ENCODE results near the gene SV2C. TPM values are rescaled to one million over a fixed set of nuclear protein-coding genes. Genes with fewer than 3 reads are reported as not detected.

SV2C gene
- total and polyA plus RNA-seq, 11 donors: 0.12 to 0.29 (median 0.20) TPM; not detected in 5

GRCh38 chr5:76289692-76290091, 206.5 kb downstream of the SV2C start:
- intact Hi-C loops (cut with DNase I): no loop called here
- no peak for DNase-seq
- WGBS, 4 donors: 88 to 94% (median 89%) methylated on average over 6 of the region's 6 CpGs

DNA sequence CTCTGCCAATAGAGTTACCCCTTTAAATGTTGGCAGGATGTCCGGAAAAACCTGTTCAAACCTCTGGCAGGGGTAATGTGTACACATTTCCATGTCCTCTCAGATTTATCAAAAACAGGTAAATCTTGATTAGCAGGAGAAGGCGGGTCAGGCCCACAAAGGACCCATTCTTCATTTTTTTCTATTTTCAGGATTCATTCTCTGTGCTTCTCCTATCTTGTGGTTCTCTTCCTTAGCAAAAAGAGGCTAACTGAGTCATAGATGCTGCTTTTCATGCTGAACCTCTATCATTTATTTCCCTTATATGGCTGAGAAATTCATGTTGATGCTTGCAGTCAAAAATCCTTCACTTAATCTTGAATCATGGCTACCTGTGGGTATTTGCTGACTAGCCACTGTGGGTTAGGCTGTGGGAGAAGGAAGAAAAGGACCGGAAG, 207.2 kb downstream of the SV2C start:
- WGBS, 4 donors: 82 to 92% (median 87%) methylated on average over 3 of the region's 3 CpGs
- no peak for ATAC-seq
- no peak overlapping the region for H3K27ac ChIP-seq

More at GRCh38 chr5:76289692-76290091, 206.5 kb downstream of the SV2C start:
- ATAC-seq: no peak
- Histone ChIP-seq H3K9me3 (no peaks in the 10 kb centered on the region), H3K27me3 (peaks cover 0 to 4% (median 0%) of the 10 kb centered on the region in 9 donors), H3K36me3 (no peaks in the 10 kb centered on the region), H3K27ac (no peak overlapping the region), H3K4me1 (peaks cover 0 to 28% (median 0%) of the 10 kb centered on the region in 12 donors), H3K4me3 (no peak overlapping the region)
- TF ChIP-seq CTCF (IDR thresholded peaks at IDR 0.05) (no peak), POLR2A (IDR thresholded peaks at IDR 0.05) (no peak)

DNA sequence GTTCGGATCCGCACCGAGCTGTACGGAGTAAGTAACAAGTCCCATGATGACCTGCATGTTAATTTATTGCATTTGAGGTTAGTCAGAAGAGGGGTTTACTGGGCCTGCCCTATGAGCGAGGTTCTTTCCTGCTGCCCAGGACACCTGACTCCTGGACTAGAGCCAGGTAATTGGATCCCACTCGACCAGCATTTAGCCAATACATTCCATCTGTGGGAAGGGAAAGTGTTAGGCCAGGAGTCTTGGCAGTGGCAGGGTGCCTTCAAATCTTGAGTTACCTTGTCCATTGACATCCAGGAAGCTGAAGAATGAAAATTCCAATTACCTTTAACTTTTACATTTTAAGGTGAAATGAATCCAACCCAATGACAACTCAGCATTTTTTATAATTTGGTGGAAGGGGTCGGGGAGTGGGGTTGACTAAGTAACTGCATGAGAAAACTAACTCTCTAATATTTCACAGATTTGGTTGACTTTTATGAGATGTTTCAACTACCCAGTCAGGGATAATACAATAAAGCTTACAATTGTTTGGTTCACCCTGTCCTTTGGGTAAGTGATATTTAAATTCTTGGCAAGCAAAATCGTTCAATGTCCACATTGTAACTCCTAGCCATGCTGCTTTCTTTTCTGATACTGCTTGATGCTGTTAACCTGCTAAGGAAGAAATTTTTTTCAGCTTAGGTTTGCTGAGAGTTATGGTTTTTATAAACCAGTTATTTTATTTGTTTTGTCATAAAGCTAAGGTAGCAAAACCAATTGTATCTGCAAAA, 208.3 kb downstream of the SV2C start:
- no peak for ATAC-seq
- 80 to 83% (median 82%) methylated on average over 8 of the region's 8 CpGs for WGBS, 4 donors
- Histone ChIP-seq H3K27me3 (peaks cover 0 to 7% (median 0%) of the 10 kb centered on the region in 9 donors), H3K4me3 (no peak overlapping the region), H3K36me3 (no peaks in the 10 kb centered on the region), H3K4me1 (peaks cover 0 to 33% (median 0%) of the 10 kb centered on the region in 12 donors), H3K9me3 (no peaks in the 10 kb centered on the region), H3K27ac (peak overlapping the region in 3 of 12 donors; percentile 17 to 86 (median 55))
- no peak for TF ChIP-seq CTCF (IDR thresholded peaks at IDR 0.05)
- TF ChIP-seq POLR2A (IDR thresholded peaks at IDR 0.05): no peak
- intact Hi-C loops (cut with DNase I): no loop called here
- no peak for DNase-seq

More for the DNA sequence above, 207.2 kb downstream of the SV2C start:
- DNase-seq: no peak
- Histone ChIP-seq H3K4me1 (peaks cover 0 to 33% (median 0%) of the 10 kb centered on the region in 12 donors), H3K4me3 (no peak overlapping the region), H3K27me3 (peaks cover 0 to 7% (median 0%) of the 10 kb centered on the region in 9 donors), H3K9me3 (no peaks in the 10 kb centered on the region), H3K36me3 (no peaks in the 10 kb centered on the region)
- no peak for TF ChIP-seq CTCF (IDR thresholded peaks at IDR 0.05)
- TF ChIP-seq POLR2A (IDR thresholded peaks at IDR 0.05): no peak
- intact Hi-C loops (cut with DNase I): no loop called here

- peak in 3 of 4 donors; percentile 22 to 55 (median 27) for ATAC-seq
- intact Hi-C loops (cut with DNase I): no loop called here
- WGBS, 4 donors: 84 to 90% (median 87%) methylated on average over 2 of the region's 2 CpGs
These were observed 209.6 kb downstream of the SV2C start for GRCh38 chr5:76292620-76293322.

More at GRCh38 chr5:76292620-76293322, 209.6 kb downstream of the SV2C start:
- Histone ChIP-seq H3K9me3 (no peaks in the 10 kb centered on the region), H3K36me3 (no peaks in the 10 kb centered on the region), H3K4me1 (peaks cover 0 to 33% (median 0%) of the 10 kb centered on the region in 12 donors), H3K27ac (peak overlapping the region in 3 of 12 donors; percentile 22 to 86 (median 55)), H3K27me3 (peaks cover 0 to 7% (median 0%) of the 10 kb centered on the region in 9 donors), H3K4me3 (no peak overlapping the region)
- no peak for DNase-seq
- TF ChIP-seq POLR2A (IDR thresholded peaks at IDR 0.05) (no peak), CTCF (IDR thresholded peaks at IDR 0.05) (no peak)

All from heart left ventricle (tissue), 16 donors.